Smooth muscle cell (in vitro differentiated cells): Measurements from ENCODE around the gene RTL9. TPM values are rescaled to one million over a fixed set of nuclear protein-coding genes. Genes with fewer than 3 reads are reported as not detected.

ENCODE experiments used
- DNase-seq: peaks from one replicate; lab custom pipeline; 2025; ENCODE audit not compliant: unreplicated experiment; lab: John Stamatoyannopoulos, UW
- H2AFZ ChIP-seq: fragments of 200-600 bp; sonication (generic); 2 replicates; pipeline ENCODE4 v1.6.0; 2016; ENCODE audit warnings: antibody characterized with exemption, low read depth, mild to moderate bottlenecking
- H3F3A ChIP-seq: fragments of 200-600 bp; sonication (generic); 2 replicates; pipeline ENCODE4 v1.6.0; 2017; ENCODE audit warnings: antibody characterized with exemption, low read depth
- H3K27ac ChIP-seq: fragments of 200-600 bp; sonication (generic); 2 replicates; pipeline ENCODE4 v1.5.1; 2016; ENCODE audit warnings: low read depth, mild to moderate bottlenecking
- H3K27me3 ChIP-seq: fragments of 200-600 bp; sonication (generic); 2 replicates; pipeline ENCODE4 v1.6.1; 2016; ENCODE audit warnings: low read depth, mild to moderate bottlenecking
- H3K36me3 ChIP-seq: fragments of 200-600 bp; sonication (generic); 2 replicates; pipeline ENCODE4 v1.5.1; 2016; ENCODE audit warnings: low read depth
- H3K4me1 ChIP-seq: fragments of 200-600 bp; sonication (generic); 2 replicates; pipeline ENCODE4 v1.5.1; 2016; ENCODE audit warnings: low read depth
- H3K4me2 ChIP-seq: fragments of 200-600 bp; sonication (generic); 2 replicates; pipeline ENCODE4 v1.6.0; 2016; ENCODE audit warnings: mild to moderate bottlenecking
- H3K4me3 ChIP-seq: fragments of 200-600 bp; sonication (generic); 2 replicates; pipeline ENCODE4 v1.5.1; 2016; ENCODE audit warnings: mild to moderate bottlenecking
- H3K79me2 ChIP-seq: fragments of 200-600 bp; sonication (generic); 2 replicates; pipeline ENCODE4 v1.6.0; 2016; ENCODE audit warnings: low read depth, mild to moderate bottlenecking
- H3K9ac ChIP-seq: fragments of 200-600 bp; sonication (generic); 2 replicates; pipeline ENCODE4 v1.6.0; 2016; ENCODE audit warnings: low read depth
- H3K9me3 ChIP-seq: fragments of 200-600 bp; sonication (generic); replicated peaks from 2 replicates; pipeline ENCODE4 v1.5.1; 2016; ENCODE audit warnings: low read depth
- H4K20me1 ChIP-seq: fragments of 200-600 bp; sonication (generic); 2 replicates; pipeline ENCODE4 v1.6.0; 2016; ENCODE audit warnings: low read depth
- WGBS: methylation state at CpG from one replicate; pipeline ENCODE4 v1.1.7; 2016; ENCODE audit warnings: low lambda C conversion rate; 5-methylcytosine and 5-hydroxymethylcytosine counted together
- polyA plus RNA-seq: library from polyadenylated mRNA; unstranded; fragments of >200 nt; fragmentation: Nextera tagmentation; extraction: Ambion mirVana; gene quantifications from 2 replicates; pipeline ENCODE4 v1.2.1, GENCODE V29; 2016
- total RNA-seq: library from RNA; depleted of rRNA; stranded (reverse); fragments of >200 nt; gene quantifications from 2 replicates; pipeline ENCODE4 v1.2.3, GENCODE V29; 2014
- TF ChIP-seq, protein P1 (sequence below): fragments of 200-600 bp; sonication (generic); IDR thresholded peaks from 2 replicates; pipeline ENCODE4 v1.5.1; 2017; ENCODE audit warnings: borderline replicate concordance, mild to moderate bottlenecking, antibody characterized with exemption; ENCODE audit not compliant: insufficient read depth, poor library complexity, severe bottlenecking

Gene RTL9
- total and polyA plus RNA-seq, 2 experiments from 2014 or later = 0.49 TPM; not detected in 1

GRCh38 chrX:110311437-110312230, 47.0 kb upstream of the RTL9 start:
- H3K9me3 ChIP-seq = no peaks in the 10 kb centered on the region
- no peaks in the 10 kb centered on the region for H3K36me3 ChIP-seq
- peaks cover 19% of the 10 kb centered on the region for H4K20me1 ChIP-seq
- H3K79me2 ChIP-seq = peaks cover 70% of the 10 kb centered on the region
- no peak overlapping the region for H3K4me3 ChIP-seq
- TF ChIP-seq, protein P1, sequence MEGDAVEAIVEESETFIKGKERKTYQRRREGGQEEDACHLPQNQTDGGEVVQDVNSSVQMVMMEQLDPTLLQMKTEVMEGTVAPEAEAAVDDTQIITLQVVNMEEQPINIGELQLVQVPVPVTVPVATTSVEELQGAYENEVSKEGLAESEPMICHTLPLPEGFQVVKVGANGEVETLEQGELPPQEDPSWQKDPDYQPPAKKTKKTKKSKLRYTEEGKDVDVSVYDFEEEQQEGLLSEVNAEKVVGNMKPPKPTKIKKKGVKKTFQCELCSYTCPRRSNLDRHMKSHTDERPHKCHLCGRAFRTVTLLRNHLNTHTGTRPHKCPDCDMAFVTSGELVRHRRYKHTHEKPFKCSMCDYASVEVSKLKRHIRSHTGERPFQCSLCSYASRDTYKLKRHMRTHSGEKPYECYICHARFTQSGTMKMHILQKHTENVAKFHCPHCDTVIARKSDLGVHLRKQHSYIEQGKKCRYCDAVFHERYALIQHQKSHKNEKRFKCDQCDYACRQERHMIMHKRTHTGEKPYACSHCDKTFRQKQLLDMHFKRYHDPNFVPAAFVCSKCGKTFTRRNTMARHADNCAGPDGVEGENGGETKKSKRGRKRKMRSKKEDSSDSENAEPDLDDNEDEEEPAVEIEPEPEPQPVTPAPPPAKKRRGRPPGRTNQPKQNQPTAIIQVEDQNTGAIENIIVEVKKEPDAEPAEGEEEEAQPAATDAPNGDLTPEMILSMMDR = no peak
- no peak overlapping the region for H2AFZ ChIP-seq
- peak overlapping the region; percentile 6 for H3K4me2 ChIP-seq
- peak overlapping the region; percentile 45 for H3K27ac ChIP-seq
- H3K27me3 ChIP-seq = no peaks in the 10 kb centered on the region
- H3F3A ChIP-seq = no peaks in the 10 kb centered on the region
- no peak for DNase-seq
- WGBS = 84% methylated on average over 1 of the region's 1 CpG
- H3K4me1 ChIP-seq = peaks cover 13% of the 10 kb centered on the region
- H3K9ac ChIP-seq = no peak overlapping the region

- Histone ChIP-seq H3K9me3 (no peaks in the 10 kb centered on the region), H3F3A (no peaks in the 10 kb centered on the region), H3K27me3 (no peaks in the 10 kb centered on the region), H3K4me2 (peak overlapping the region; percentile 88), H3K79me2 (peaks cover 48% of the 10 kb centered on the region), H4K20me1 (peaks cover 19% of the 10 kb centered on the region), H3K4me3 (peak overlapping the region; percentile 74), H3K36me3 (no peaks in the 10 kb centered on the region), H3K9ac (peak overlapping the region; percentile 9), H3K4me1 (peaks cover 14% of the 10 kb centered on the region), H3K27ac (peak overlapping the region; percentile 3), H2AFZ (no peak overlapping the region)
- WGBS = 71% methylated on average over 1 of the region's 1 CpG
- TF ChIP-seq, protein P1 = no peak
- no peak for DNase-seq
Observed at GRCh38 chrX:110315551-110315950, 43.1 kb upstream of the RTL9 start.

DNA sequence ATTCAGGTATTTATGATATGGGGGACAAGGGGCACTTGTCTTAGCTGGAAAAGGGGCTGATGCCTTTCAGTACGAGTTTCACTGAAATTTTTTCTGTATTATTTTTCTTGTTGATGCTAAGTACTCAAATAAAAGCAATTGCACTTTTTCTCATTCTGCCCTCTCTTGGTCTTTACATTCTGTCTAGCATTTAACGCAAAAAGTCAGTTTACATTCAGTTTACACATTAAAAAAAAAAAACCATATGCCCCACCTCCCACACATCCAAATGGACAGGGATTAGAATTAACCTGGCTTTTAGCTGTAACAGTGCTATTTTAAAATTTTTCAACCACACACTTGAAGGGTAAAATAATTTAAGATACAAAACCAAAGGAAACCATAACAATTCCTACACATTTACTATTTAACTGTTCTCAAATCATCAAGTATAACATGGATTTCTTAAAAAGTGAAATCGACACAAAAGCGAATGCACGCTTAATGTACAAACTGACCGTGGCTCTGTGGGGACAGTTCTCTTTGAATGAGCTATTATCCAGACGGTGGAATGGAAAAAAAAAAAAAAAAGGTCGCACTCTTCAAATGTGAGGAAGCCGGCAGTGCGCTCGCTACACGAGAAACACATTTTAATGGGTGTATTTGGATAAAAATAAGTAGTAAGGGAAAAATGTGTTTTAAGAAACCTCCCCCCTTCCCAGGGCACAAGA, 42.1 kb upstream of the RTL9 start:
- Histone ChIP-seq H3K27ac (peak overlapping the region; percentile 3), H3F3A (no peaks in the 10 kb centered on the region), H3K4me1 (peaks cover 14% of the 10 kb centered on the region), H3K36me3 (no peaks in the 10 kb centered on the region), H3K79me2 (peaks cover 47% of the 10 kb centered on the region), H3K4me3 (peak overlapping the region; percentile 74), H3K27me3 (no peaks in the 10 kb centered on the region), H3K4me2 (peak overlapping the region; percentile 88), H4K20me1 (peaks cover 19% of the 10 kb centered on the region), H3K9me3 (no peaks in the 10 kb centered on the region), H3K9ac (peak overlapping the region; percentile 75), H2AFZ (no peak overlapping the region)
- TF ChIP-seq, protein P1 = no peak
- 42% methylated on average over 12 of the region's 12 CpGs for WGBS
- no peak for DNase-seq
